Peyer's patch (tissue), 4 donors: ENCODE results near the gene SPNS3. TPM values are rescaled to one million over a fixed set of nuclear protein-coding genes. Genes with fewer than 3 reads are reported as not detected.

Experiments used
- DNase-seq, 3 donors: peaks; one replicate each; pipeline ENCODE4 v3.0.0-alpha.2; 2017 to 2019
- H3K27ac ChIP-seq, 4 donors: fragments of 200-600 bp; sonication (generic); one replicate each; pipeline ENCODE4 v1.5.1; 2016 to 2019
- H3K27me3 ChIP-seq, 2 donors: fragments of 200-600 bp; sonication (generic); one replicate each; pipeline ENCODE4 v1.5.1; 2019
- H3K36me3 ChIP-seq, 3 donors: fragments of 200-600 bp; sonication (generic); one replicate each; pipeline ENCODE4 v1.5.1; 2016 to 2019
- H3K4me1 ChIP-seq, 4 donors: fragments of 200-600 bp; sonication (generic); one replicate each; pipeline ENCODE4 v1.5.1; 2016 to 2019
- H3K4me3 ChIP-seq, 4 donors: fragments of 200-600 bp; sonication (generic); 1 replicate in 3 of 4; 2 replicates in 1 of 4; pipeline ENCODE4 v1.5.1; 2016 to 2019; ENCODE audit warnings: mild to moderate bottlenecking in 1 of 4
- H3K9me3 ChIP-seq, 4 donors: fragments of 200-600 bp; sonication (generic); one replicate each; pipeline ENCODE4 v1.5.1; 2016 to 2019; ENCODE audit warnings: mild to moderate bottlenecking in 1 of 4
- CTCF ChIP-seq, 6 experiments: fragments of 450-650 bp in 4 of 6; fragments of 200-600 bp in 2 of 6; sonication (generic) in 1 of 6; IDR thresholded peaks; one replicate each; pipeline ENCODE4 v1.5.1; 2017 to 2019; ENCODE audit warnings: antibody characterized with exemption in 6 of 6, mild to moderate bottlenecking in 3 of 6, moderate library complexity in 1 of 6
- POLR2A ChIP-seq, 2 donors: fragments of 450-650 bp; IDR thresholded peaks; one replicate each; pipeline ENCODE4 v1.5.1; 2017; ENCODE audit warnings: antibody characterized with exemption in 2 of 2, mild to moderate bottlenecking in 2 of 2, moderate library complexity in 2 of 2
- total RNA-seq, 4 donors: library from RNA; depleted of rRNA; stranded (reverse); fragments of >200 nt; gene quantifications; one replicate each; pipeline ENCODE4 v1.1.0, GENCODE V29; 2016

SPNS3 gene
- 1 to 10 TPM in 2 of 4 donors, not detected in 2; 1.1 to 2.0 TPM for total RNA-seq

- peak in 2 of 3 donors; percentile 25 to 54 for DNase-seq
- H3K4me1 ChIP-seq = peaks cover 0 to 7% (median 3%) of the 10 kb centered on the region in 4 donors
- peak within 1 kb of the TSS in 1 of 4 donors; percentile 2 for H3K27ac ChIP-seq
- no peaks in the 10 kb centered on the region for H3K9me3 ChIP-seq
- peak within 1 kb of the TSS in 1 of 4 donors; percentile 5 for H3K4me3 ChIP-seq
- no peaks in the 10 kb centered on the region for H3K27me3 ChIP-seq
- H3K36me3 ChIP-seq = no peaks in the 10 kb centered on the region
- no peak for TF ChIP-seq POLR2A (IDR thresholded peaks at IDR 0.05)
- no peak for TF ChIP-seq CTCF (IDR thresholded peaks at IDR 0.05)
Observed at GRCh38 chr17:4433515-4434031, at the start of gene SPNS3. Gene SPNS3 (plus strand): TSS chr17:4433940. CDS start chr17:4433968, 28 bp downstream.

DNA sequence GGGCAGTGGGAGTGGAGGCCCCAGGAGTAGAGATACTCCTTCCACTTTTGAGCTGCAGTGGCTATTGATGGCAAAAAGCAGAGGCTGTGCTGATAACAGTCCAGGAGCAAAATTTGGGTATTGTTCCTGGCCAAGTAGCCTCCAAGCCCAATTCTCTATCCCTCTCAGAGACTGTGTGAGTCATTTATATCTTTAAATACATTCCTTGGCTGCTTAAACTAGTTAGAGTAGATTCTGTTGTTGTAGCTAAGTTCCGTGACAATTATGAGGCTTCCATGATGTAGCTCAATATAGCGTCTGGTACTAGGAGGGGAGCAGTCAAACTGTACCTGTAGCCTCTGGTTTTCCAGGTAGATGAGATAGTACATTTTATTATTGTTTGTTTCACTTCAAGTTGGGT lies 47.3 kb upstream of the SPNS3 start:
- DNase-seq = no peak
- Histone ChIP-seq H3K9me3 (no peaks in the 10 kb centered on the region), H3K4me3 (no peak overlapping the region), H3K36me3 (no peaks in the 10 kb centered on the region), H3K27me3 (no peaks in the 10 kb centered on the region), H3K27ac (no peak overlapping the region), H3K4me1 (no peaks in the 10 kb centered on the region)
- no peak for TF ChIP-seq POLR2A (IDR thresholded peaks at IDR 0.05)
- TF ChIP-seq CTCF (IDR thresholded peaks at IDR 0.05) = no peak

GRCh38 chr17:4387137-4387536 lies 46.6 kb upstream of the SPNS3 start:
- Histone ChIP-seq H3K4me3 (no peak overlapping the region), H3K36me3 (no peaks in the 10 kb centered on the region), H3K27me3 (no peaks in the 10 kb centered on the region), H3K27ac (no peak overlapping the region), H3K4me1 (no peaks in the 10 kb centered on the region), H3K9me3 (no peaks in the 10 kb centered on the region)
- TF ChIP-seq POLR2A (IDR thresholded peaks at IDR 0.05) = no peak
- no peak for TF ChIP-seq CTCF (IDR thresholded peaks at IDR 0.05)
- DNase-seq = no peak

DNA sequence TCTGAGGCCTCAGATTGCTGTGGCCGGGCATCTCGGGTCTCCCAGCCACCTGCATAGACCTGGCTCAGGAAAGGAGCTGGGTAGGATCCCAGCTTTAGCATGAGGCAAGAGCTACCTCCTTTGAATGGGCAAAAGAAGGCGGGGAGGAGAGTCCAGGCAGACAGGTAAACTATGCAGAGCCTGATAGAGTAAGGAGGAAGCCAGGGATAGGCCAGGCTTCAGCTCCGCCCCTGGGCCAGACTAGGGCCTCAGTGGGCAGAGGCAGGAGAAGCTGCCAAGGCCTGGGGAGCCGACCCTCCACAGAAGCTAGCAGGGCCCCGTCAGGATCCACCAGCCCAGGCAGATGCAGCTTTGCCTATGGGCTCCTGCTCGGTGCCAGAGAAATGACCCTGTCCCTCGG lies 44.7 kb upstream of the SPNS3 start:
- no peaks in the 10 kb centered on the region for H3K27me3 ChIP-seq

GRCh38 chr17:4393806-4394205 lies 39.9 kb upstream of the SPNS3 start:
- Histone ChIP-seq H3K27me3 (no peaks in the 10 kb centered on the region), H3K36me3 (no peaks in the 10 kb centered on the region), H3K9me3 (no peaks in the 10 kb centered on the region), H3K4me3 (no peak overlapping the region), H3K27ac (no peak overlapping the region), H3K4me1 (peaks cover 0 to 5% (median 2%) of the 10 kb centered on the region in 4 donors)
- TF ChIP-seq CTCF (IDR thresholded peaks at IDR 0.05) (no peak), POLR2A (IDR thresholded peaks at IDR 0.05) (no peak)
- DNase-seq = no peak

More for the DNA sequence above, 44.7 kb upstream of the SPNS3 start:
- DNase-seq = no peak
- Histone ChIP-seq H3K4me1 (peaks cover 0 to 5% (median 0%) of the 10 kb centered on the region in 4 donors), H3K9me3 (no peaks in the 10 kb centered on the region), H3K36me3 (no peaks in the 10 kb centered on the region), H3K27ac (no peak overlapping the region), H3K4me3 (no peak overlapping the region)
- no peak for TF ChIP-seq CTCF (IDR thresholded peaks at IDR 0.05)
- no peak for TF ChIP-seq POLR2A (IDR thresholded peaks at IDR 0.05)
